H1 (cell line): Measurements from ENCODE around the gene BCL3. TPM values are rescaled to one million over a fixed set of nuclear protein-coding genes. Genes with fewer than 3 reads are reported as not detected.

Source experiments
- CTCF ChIA-PET: fragments of 300-600 bp; sonication (Branson Sonifier 250); formaldehyde crosslinking; loops from one replicate; lab custom pipeline; 2021; ENCODE audit not compliant: partially characterized antibody; lab: Charles Lee
- POLR2A ChIA-PET: fragments of 300-600 bp; sonication (Branson Sonifier 250); formaldehyde crosslinking; loops from one replicate; lab custom pipeline; 2021; ENCODE audit warnings: inconsistent platforms; ENCODE audit not compliant: partially characterized antibody; lab: Charles Lee
- DNase-seq, 2 experiments: peaks; one replicate each; pipeline versions ENCODE4 v3.0.0 to v3.0.0-alpha.2; 2010 to 2022; ENCODE audit warnings: low spot score in 2 of 2, low read depth in 1 of 2, mixed read lengths in 1 of 2
- FAIRE-seq: peaks from 2 replicates; lab custom pipeline; 2011; peaks lifted over from hg19 to GRCh38; lab: Jason Lieb, UNC
- H2AFZ ChIP-seq: 2 replicates; pipeline ENCODE4 v1.8.1; 2012; ENCODE audit warnings: low read length, inconsistent platforms
- H2AK5ac ChIP-seq: 2 replicates; pipeline ENCODE4 v1.6.1; 2013; ENCODE audit warnings: low read depth, low read length
- H2BK120ac ChIP-seq: replicated peaks from 2 replicates; pipeline ENCODE3; 2013; ENCODE audit warnings: low read depth, low read length, inconsistent platforms
- H2BK12ac ChIP-seq: 2 replicates; pipeline ENCODE4 v1.6.1; 2013; ENCODE audit warnings: low read depth, low read length
- H2BK15ac ChIP-seq: 2 replicates; pipeline ENCODE4 v1.6.1; 2013; ENCODE audit warnings: low read length
- H2BK20ac ChIP-seq: 2 replicates; pipeline ENCODE4 v1.6.1; 2013; ENCODE audit warnings: low read length
- H2BK5ac ChIP-seq: 2 replicates; pipeline ENCODE4 v1.6.1; 2013; ENCODE audit warnings: low read depth, low read length
- H3K14ac ChIP-seq: 2 replicates; pipeline ENCODE4 v1.6.1; 2013; ENCODE audit warnings: inconsistent platforms; ENCODE audit not compliant: insufficient read length
- H3K18ac ChIP-seq: 2 replicates; pipeline ENCODE4 v1.6.1; 2013; ENCODE audit warnings: low read length; ENCODE audit errors: extremely low read depth
- H3K23ac ChIP-seq: 2 replicates; pipeline ENCODE4 v1.6.1; 2013; ENCODE audit warnings: inconsistent platforms; ENCODE audit not compliant: insufficient read length
- H3K23me2 ChIP-seq: 2 replicates; pipeline ENCODE4 v1.6.1; 2013; ENCODE audit warnings: low read depth, low read length
- H3K27ac ChIP-seq: 2 replicates; pipeline ENCODE4 v1.6.1; 2011; ENCODE audit warnings: low read depth, low read length, inconsistent platforms
- H3K27me3 ChIP-seq, 4 experiments: replicated peaks in 1 of 4; 1 replicate in 1 of 4; 2 replicates in 3 of 4; pipeline versions ENCODE4 v1.6.1 to v1.8.1; 2011 to 2013; ENCODE audit warnings: low read length in 3 of 4, mild to moderate bottlenecking in 3 of 4, inconsistent platforms in 2 of 4, mixed read lengths in 2 of 4, moderate library complexity in 1 of 4; ENCODE audit not compliant: control insufficient read depth in 3 of 4, insufficient read depth in 3 of 4; ENCODE audit errors: extremely low read depth in 1 of 4
- H3K36me3 ChIP-seq, 4 experiments: 2 replicates each; pipeline versions ENCODE4 v1.6.1 to v1.8.1; 2011 to 2013; ENCODE audit warnings: mild to moderate bottlenecking in 4 of 4, low read length in 3 of 4, moderate library complexity in 2 of 4, control low read depth in 1 of 4, inconsistent platforms in 1 of 4; ENCODE audit not compliant: insufficient read depth in 4 of 4, control insufficient read depth in 2 of 4
- H3K4ac ChIP-seq: replicated peaks from 2 replicates; pipeline ENCODE3; 2013; ENCODE audit warnings: low read length, low read depth, mixed read lengths, inconsistent platforms; ENCODE audit not compliant: insufficient read length
- H3K4me1 ChIP-seq, 4 experiments: replicated peaks in 1 of 4; 1 replicate in 1 of 4; 2 replicates in 3 of 4; pipeline versions ENCODE4 v1.6.1 to v1.8.1; 2011 to 2013; ENCODE audit warnings: low read length in 3 of 4, inconsistent platforms in 2 of 4, mixed read lengths in 1 of 4; ENCODE audit not compliant: insufficient read depth in 4 of 4, control insufficient read depth in 3 of 4
- H3K4me2 ChIP-seq, 2 experiments: 2 replicates each; pipeline versions ENCODE4 v1.6.1 to v1.8.1; 2011 to 2013; ENCODE audit warnings: low read depth in 2 of 2, low read length in 2 of 2, control low read depth in 1 of 2, inconsistent platforms in 1 of 2, mild to moderate bottlenecking in 1 of 2; ENCODE audit not compliant: insufficient read depth in 1 of 2
- H3K4me3 ChIP-seq, 4 experiments: fragments of 200-600, 300-600 bp in 1 of 4; sonication (generic), shearing (Covaris generic), sonication (Bioruptor Twin) in 1 of 4; 2 replicates each; pipeline versions ENCODE4 v1.5.1 to v1.8.1; 2011 to 2016; ENCODE audit warnings: low read length in 4 of 4, low read depth in 3 of 4, control low read depth in 2 of 4, inconsistent platforms in 2 of 4, mild to moderate bottlenecking in 2 of 4, mixed read lengths in 1 of 4, moderate library complexity in 1 of 4; ENCODE audit not compliant: insufficient read depth in 2 of 4; ENCODE audit errors: extremely low read depth in 1 of 4
- H3K56ac ChIP-seq: replicated peaks from 2 replicates; pipeline ENCODE3; 2013; ENCODE audit warnings: low read depth, mild to moderate bottlenecking, mixed read lengths, low read length, inconsistent platforms; ENCODE audit not compliant: insufficient read length
- H3K79me1 ChIP-seq: 2 replicates; pipeline ENCODE4 v1.6.1; 2013; ENCODE audit warnings: low read depth, low read length, control low read depth
- H3K79me2 ChIP-seq, 2 experiments: 2 replicates each; pipeline versions ENCODE4 v1.6.1 to v1.8.1; 2012 to 2013; ENCODE audit warnings: low read length in 2 of 2, mild to moderate bottlenecking in 2 of 2, inconsistent platforms in 1 of 2; ENCODE audit not compliant: insufficient read depth in 2 of 2, control insufficient read depth in 1 of 2
- H3K9ac ChIP-seq, 4 experiments: replicated peaks in 1 of 4; 1 replicate in 1 of 4; 2 replicates in 3 of 4; pipeline versions ENCODE4 v1.6.1 to v1.8.1; 2011 to 2013; ENCODE audit warnings: low read depth in 3 of 4, low read length in 3 of 4, control low read depth in 2 of 4, mild to moderate bottlenecking in 2 of 4, moderate library complexity in 2 of 4, inconsistent platforms in 1 of 4; ENCODE audit errors: extremely low read depth in 1 of 4
- H3K9me3 ChIP-seq, 2 experiments: 2 replicates each; pipeline versions ENCODE4 v1.6.1 to v1.8.1; 2012 to 2013; ENCODE audit warnings: mild to moderate bottlenecking in 2 of 2, moderate library complexity in 2 of 2, control low read depth in 1 of 2, inconsistent platforms in 1 of 2, low read depth in 1 of 2, low read length in 1 of 2, mixed read lengths in 1 of 2; ENCODE audit not compliant: insufficient read depth in 2 of 2
- H4K20me1 ChIP-seq, 2 experiments: replicated peaks in 1 of 2; 2 replicates each; pipeline versions ENCODE3 to v1.8.1; 2011 to 2013; ENCODE audit warnings: inconsistent platforms in 2 of 2, low read length in 2 of 2, mild to moderate bottlenecking in 1 of 2; ENCODE audit not compliant: insufficient read depth in 2 of 2, control insufficient read depth in 1 of 2
- H4K5ac ChIP-seq: 2 replicates; pipeline ENCODE4 v1.6.1; 2013; ENCODE audit warnings: low read length, low read depth, mixed read lengths, inconsistent platforms; ENCODE audit not compliant: insufficient read length
- H4K8ac ChIP-seq: 2 replicates; pipeline ENCODE4 v1.8.0; 2013; ENCODE audit warnings: mild to moderate bottlenecking, moderate library complexity, low read length, inconsistent platforms; ENCODE audit not compliant: insufficient read depth; ENCODE audit errors: extremely low read depth
- H4K91ac ChIP-seq: replicated peaks from 2 replicates; pipeline ENCODE3; 2013; ENCODE audit warnings: low read length, mixed read lengths, inconsistent platforms; ENCODE audit not compliant: insufficient read length
- BCL11A ChIP-seq, 2 experiments: IDR thresholded peaks; one replicate each; pipeline ENCODE4 v1.6.1; 2011; ENCODE audit warnings: low read depth in 2 of 2, low read length in 2 of 2, mild to moderate bottlenecking in 2 of 2
- POU5F1 ChIP-seq: IDR thresholded peaks from 2 replicates; pipeline ENCODE4 v1.6.1; 2011; ENCODE audit warnings: low read depth, mild to moderate bottlenecking, low read length, moderate library complexity
- SAP30 ChIP-seq: fragments of 300-600 bp; sonication (generic); IDR thresholded peaks from 2 replicates; pipeline ENCODE4 v1.7.1; 2012; ENCODE audit warnings: low read length, moderate library complexity, mild to moderate bottlenecking, inconsistent platforms; ENCODE audit not compliant: insufficient read depth, insufficient replicate concordance
- USF2 ChIP-seq: IDR thresholded peaks from 2 replicates; pipeline ENCODE4 v1.6.1; 2011; ENCODE audit warnings: low read length, improper control_type of control experiment
- WGBS, 2 experiments: shearing (Covaris generic) in 1 of 2; methylation state at CpG; one replicate each; pipeline versions ENCODE4 v1.1.6 to v1.1.7; 2013 to 2015; ENCODE audit warnings: low lambda C conversion rate in 2 of 2, mixed read lengths in 2 of 2, inconsistent platforms in 1 of 2, low coverage in 1 of 2, missing lambda C conversion rate in 1 of 2; ENCODE audit not compliant: insufficient replicate concordance in 2 of 2, insufficient coverage in 1 of 2, insufficient read length in 1 of 2; ENCODE audit errors: extremely low coverage in 1 of 2, missing lambda C conversion rate in 1 of 2; 5-methylcytosine and 5-hydroxymethylcytosine counted together
- polyA plus RNA-seq, 7 experiments: library from polyadenylated mRNA; depleted of rRNA in 3 of 7; stranded (reverse) in 5 of 7; unstranded in 2 of 7; fragments of >200 nt in 5 of 7; fragments of 200-250 nt in 2 of 7; gene quantifications; 1 replicate in 5 of 7; 2 replicates in 1 of 7; 4 replicates in 1 of 7; pipeline versions ENCODE4 v1.2.1 to v1.2.3, GENCODE V29; 2011 to 2013; ENCODE audit warnings: missing spikeins in 2 of 7, mixed read lengths in 2 of 7
- total RNA-seq: library from RNA; stranded (reverse); fragmentation: NEBNext Ultra II Directional; extraction: Animal tissue kit (Norgen Biotek cat#: 25700); gene quantifications from 2 replicates; pipeline ENCODE4 v1.2.1, GENCODE V29; 2021
- TF ChIP-seq, protein P1 (sequence below): IDR thresholded peaks from 2 replicates; pipeline ENCODE4 v1.6.1; 2012; ENCODE audit warnings: low read length, inconsistent platforms

Gene BCL3
- total and polyA plus RNA-seq, 2 of the 8 experiments (the other 6 are each of a cell fraction or from before 2014, with no cell fraction given) = 0.88 to 2.4 TPM

GRCh38 chr19:44710483-44710882, 38.0 kb upstream of the BCL3 start:
- H2AK5ac ChIP-seq = no peak overlapping the region
- no peak overlapping the region for H3K4ac ChIP-seq
- DNase-seq (no peak), FAIRE-seq (no peak)
- H3K79me2 ChIP-seq = no peaks in the 10 kb centered on the region
- no peak for TF ChIP-seq SAP30
- TF ChIP-seq USF2 = no peak
- TF ChIP-seq POU5F1 = no peak
- TF ChIP-seq, protein P1, sequence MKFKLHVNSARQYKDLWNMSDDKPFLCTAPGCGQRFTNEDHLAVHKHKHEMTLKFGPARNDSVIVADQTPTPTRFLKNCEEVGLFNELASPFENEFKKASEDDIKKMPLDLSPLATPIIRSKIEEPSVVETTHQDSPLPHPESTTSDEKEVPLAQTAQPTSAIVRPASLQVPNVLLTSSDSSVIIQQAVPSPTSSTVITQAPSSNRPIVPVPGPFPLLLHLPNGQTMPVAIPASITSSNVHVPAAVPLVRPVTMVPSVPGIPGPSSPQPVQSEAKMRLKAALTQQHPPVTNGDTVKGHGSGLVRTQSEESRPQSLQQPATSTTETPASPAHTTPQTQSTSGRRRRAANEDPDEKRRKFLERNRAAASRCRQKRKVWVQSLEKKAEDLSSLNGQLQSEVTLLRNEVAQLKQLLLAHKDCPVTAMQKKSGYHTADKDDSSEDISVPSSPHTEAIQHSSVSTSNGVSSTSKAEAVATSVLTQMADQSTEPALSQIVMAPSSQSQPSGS = no peak
- no peak for TF ChIP-seq BCL11A (IDR thresholded peaks at IDR 0.05; ENCODE audit: low read depth in 2 of 2, low read length in 2 of 2)
- H3K9me3 ChIP-seq = peaks cover 8 to 10% of the 10 kb centered on the region in 2 experiments
- H4K20me1 ChIP-seq = no peaks in the 10 kb centered on the region
- H2AFZ ChIP-seq = no peak overlapping the region
- H3K56ac ChIP-seq = no peak overlapping the region
- no peak overlapping the region for H3K9ac ChIP-seq
- WGBS, 2 experiments = 87% methylated on average over 13 of the region's 14 CpGs; no CpG with 5 or more reads in 1 of the 2 experiments
- H4K8ac ChIP-seq = no peak overlapping the region
- H2BK120ac ChIP-seq = no peak overlapping the region
- no peak overlapping the region for H3K4me3 ChIP-seq
- H3K79me1 ChIP-seq = no peaks in the 10 kb centered on the region
- no peaks in the 10 kb centered on the region; a peak in 1 of 8 replicates for H3K36me3 ChIP-seq
- no peak overlapping the region for H2BK15ac ChIP-seq
- no peak overlapping the region for H3K18ac ChIP-seq
- ChIA-PET POLR2A (interaction anchor here (0.6 kb wide), 1 partner anchor 382 kb away, joined by 3 read pairs; no protein-coding TSS in a partner anchor), CTCF (interaction anchor here (1.0 to 2.4 kb wide), 4 partner anchors 14 to 74 kb away, joined by 3 to 9 read pairs (median 5); no protein-coding TSS in a partner anchor)
- H3K27ac ChIP-seq = no peak overlapping the region
- H2BK20ac ChIP-seq = no peak overlapping the region
- no peaks in the 10 kb centered on the region for H3K23me2 ChIP-seq
- H3K23ac ChIP-seq = no peak overlapping the region
- no peak overlapping the region for H3K14ac ChIP-seq
- no peak overlapping the region for H2BK12ac ChIP-seq
- no peak overlapping the region for H4K5ac ChIP-seq
- no peak overlapping the region for H3K4me2 ChIP-seq
- no peaks in the 10 kb centered on the region for H3K4me1 ChIP-seq
- 0 out of 7 replicates have a peak, but pooled peaks cover 0 to 2% (median 0%) of the 10 kb centered on the region in 4 experiments for H3K27me3 ChIP-seq
- H4K91ac ChIP-seq = no peak overlapping the region
- no peak overlapping the region for H2BK5ac ChIP-seq
